Stromal cell of bone marrow (primary cell): ENCODE results near the gene ZNF277.
A peak's percentile ranks its signal among the peaks of the same experiment; 100 is the strongest.
"Not testable (repeated sequence)": the region's sequence is repeated elsewhere in the genome, so short reads cannot be mapped to it uniquely, and the experiment has no call there.

ENCODE experiments used
- DNase-seq: peaks from one replicate; pipeline ENCODE4 v3.0.0-alpha.2; 2012; ENCODE audit warnings: low read depth

The ZNF277 gene

GRCh38 chr7:112211348-112211907 is 4.9 kb downstream of the ZNF277 start:
- no peak for DNase-seq

- no peak for DNase-seq
Observed at GRCh38 chr7:112212571-112212970, 6.1 kb downstream of the ZNF277 start.

- DNase-seq, result no peak
Observed at GRCh38 chr7:112213735-112214134, 7.2 kb downstream of the ZNF277 start.

GRCh38 chr7:112214268-112214667 is 7.8 kb downstream of the ZNF277 start:
- DNase-seq, result no peak

- DNase-seq, result no peak
Observed at GRCh38 chr7:112214883-112215282, 8.4 kb downstream of the ZNF277 start.

- DNase-seq, result no peak
Observed at GRCh38 chr7:112215787-112216186, 9.3 kb downstream of the ZNF277 start.

- DNase-seq, result no peak
Observed at GRCh38 chr7:112220877-112221434, 14.5 kb downstream of the ZNF277 start.

GRCh38 chr7:112223310-112223709 is 16.8 kb downstream of the ZNF277 start:
- DNase-seq, result no peak

- no peak for DNase-seq
Observed at GRCh38 chr7:112224186-112224585, 17.7 kb downstream of the ZNF277 start.

GRCh38 chr7:112225006-112225405 is 18.5 kb downstream of the ZNF277 start:
- no peak for DNase-seq

- DNase-seq, result no peak
Observed at GRCh38 chr7:112226701-112227276, 20.3 kb downstream of the ZNF277 start.

GRCh38 chr7:112228632-112229031 is 22.1 kb downstream of the ZNF277 start:
- DNase-seq, result no peak

- DNase-seq, result no peak
Observed at GRCh38 chr7:112232212-112232978, 25.9 kb downstream of the ZNF277 start.

- DNase-seq, result peak; percentile 25
Observed at GRCh38 chr7:112233048-112233697, 26.7 kb downstream of the ZNF277 start.

- DNase-seq, result no peak
Observed at GRCh38 chr7:112234147-112234546, 27.7 kb downstream of the ZNF277 start.

- DNase-seq, result no peak
Observed at GRCh38 chr7:112236597-112236996, 30.1 kb downstream of the ZNF277 start.

- no peak for DNase-seq
Observed at GRCh38 chr7:112238330-112238729, 31.8 kb downstream of the ZNF277 start.

GRCh38 chr7:112238852-112239610 is 32.5 kb downstream of the ZNF277 start:
- DNase-seq, result no peak

GRCh38 chr7:112248598-112248997 is 42.1 kb downstream of the ZNF277 start:
- DNase-seq, result no peak

GRCh38 chr7:112249967-112250366 is 43.5 kb downstream of the ZNF277 start:
- not testable (repeated sequence) for DNase-seq

- no peak for DNase-seq
Observed at GRCh38 chr7:112252141-112252540, 45.6 kb downstream of the ZNF277 start.

GRCh38 chr7:112252691-112253090 is 46.2 kb downstream of the ZNF277 start:
- no peak for DNase-seq
